ENCODE results near the gene GLIS2.

DNA sequence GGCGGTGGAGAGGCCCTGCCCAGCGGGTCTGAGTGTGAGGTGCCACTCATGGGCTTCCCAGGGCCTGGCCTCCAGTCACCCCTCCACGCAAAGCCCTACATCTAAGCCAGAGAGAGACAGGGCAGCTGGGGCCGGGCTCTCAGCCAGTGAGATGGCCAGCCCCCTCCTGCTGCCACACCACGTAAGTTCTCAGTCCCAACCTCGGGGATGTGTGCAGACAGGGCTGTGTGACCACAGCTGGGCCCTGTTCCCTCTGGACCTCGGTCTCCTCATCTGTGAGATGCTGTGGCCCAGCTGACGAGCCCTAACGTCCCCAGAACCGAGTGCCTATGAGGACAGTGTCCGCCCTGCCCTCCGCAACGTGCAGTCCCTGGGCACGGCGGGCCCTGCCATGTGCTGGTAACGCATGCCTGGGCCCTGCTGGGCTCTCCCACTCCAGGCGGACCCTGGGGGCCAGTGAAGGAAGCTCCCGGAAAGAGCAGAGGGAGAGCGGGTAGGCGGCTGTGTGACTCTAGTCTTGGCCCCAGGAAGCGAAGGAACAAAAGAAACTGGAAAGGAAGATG, 67.0 kb downstream of the GLIS2 start:
- TF ChIP-seq CTCF (conservative IDR thresholded peaks at IDR 0.05) (no peak), EZH2 (IDR thresholded peaks at IDR 0.05; ENCODE audit: low read depth) (no peak)

Measured in PC-9 (cell line).